GM12878 (cell line): ENCODE measurements around the gene CXorf65. TPM values are rescaled to one million over a fixed set of nuclear protein-coding genes. Genes with fewer than 3 reads are reported as not detected.

Source experiments
- ATAC-seq: fragments of 200-7000 bp; cut with Tn5 transposase; 3 replicates; pipeline ENCODE4 v1.9.1; 2020; ENCODE audit warnings: mild to moderate bottlenecking, moderate library complexity
- BruUV-seq: library from RNA; stranded (reverse); fragments of 400-500 nt; replicated peaks from 2 replicates; lab custom pipeline; 2021; lab: Mats Ljungman, UMichigan
- CTCF ChIA-PET: fragments of 300-600 bp; sonication (Branson Sonifier 250); formaldehyde crosslinking; extraction: SDS; loops from one replicate; lab custom pipeline; 2021; ENCODE audit warnings: inconsistent platforms; lab: Yijun Ruan, JAX
- POLR2A ChIA-PET: fragments of 350-600 bp; formaldehyde crosslinking; extraction: SDS; loops from one replicate; lab custom pipeline; 2021; ENCODE audit warnings: inconsistent platforms; lab: Charles Lee
- RAD21 ChIA-PET: fragments of 300-600 bp; sonication (Branson Sonifier 250); formaldehyde crosslinking; loops from one replicate; lab custom pipeline; 2023; ENCODE audit warnings: antibody characterized with exemption; ENCODE audit not compliant: unreplicated experiment; lab: Charles Lee
- SMC1A ChIA-PET: fragments of 300-600 bp; sonication (Branson Sonifier 250); formaldehyde crosslinking; loops from one replicate; lab custom pipeline; 2023; ENCODE audit not compliant: unreplicated experiment, uncharacterized antibody; lab: Charles Lee
- DNase-seq: peaks from one replicate; pipeline ENCODE4 v3.0.0-alpha.2; 2011; ENCODE audit warnings: low read depth, low spot score
- FAIRE-seq: peaks from 3 replicates; lab custom pipeline; 2011; peaks lifted over from hg19 to GRCh38; lab: Jason Lieb, UNC
- H2AFZ ChIP-seq: 2 replicates; pipeline ENCODE4 v1.6.0; 2011; ENCODE audit warnings: low read depth, low read length, control low read depth; ENCODE audit not compliant: control insufficient read depth
- H3K27ac ChIP-seq: 2 replicates; pipeline ENCODE4 v1.5.1; 2011; ENCODE audit warnings: control low read depth; ENCODE audit not compliant: control insufficient read depth, insufficient read depth
- H3K27me3 ChIP-seq, 2 experiments: replicated peaks in 1 of 2; 2 replicates each; pipeline versions ENCODE4 v1.6.0 to v1.6.1; 2011; ENCODE audit warnings: low read length in 1 of 2; ENCODE audit not compliant: control insufficient read depth in 2 of 2, insufficient read depth in 2 of 2
- H3K36me3 ChIP-seq, 2 experiments: 2 replicates each; pipeline ENCODE4 v1.5.1; 2011; ENCODE audit warnings: low read length in 1 of 2; ENCODE audit not compliant: control insufficient read depth in 2 of 2, insufficient read depth in 2 of 2
- H3K4me1 ChIP-seq: 2 replicates; pipeline ENCODE4 v1.6.1; 2011; ENCODE audit warnings: mild to moderate bottlenecking, low read length, moderate library complexity, mixed read lengths; ENCODE audit not compliant: control insufficient read depth, insufficient read depth
- H3K4me2 ChIP-seq: 2 replicates; pipeline ENCODE4 v1.6.0; 2011; ENCODE audit warnings: control low read depth; ENCODE audit not compliant: control insufficient read depth, insufficient read depth
- H3K4me3 ChIP-seq: fragments of 200-600 bp; sonication (generic); 2 replicates; pipeline ENCODE4 v1.5.1; 2016
- H3K79me2 ChIP-seq: 2 replicates; pipeline ENCODE4 v1.6.0; 2011; ENCODE audit warnings: low read length; ENCODE audit not compliant: control insufficient read depth, insufficient read depth
- H3K9ac ChIP-seq: 2 replicates; pipeline ENCODE4 v1.8.0; 2011; ENCODE audit warnings: low read length, control low read depth, mixed read lengths; ENCODE audit not compliant: control insufficient read depth, insufficient read depth
- H3K9me3 ChIP-seq: replicated peaks from 3 replicates; pipeline ENCODE4 v1.5.1; 2011; ENCODE audit warnings: mild to moderate bottlenecking, low read length; ENCODE audit not compliant: control insufficient read depth, insufficient read depth
- H4K20me1 ChIP-seq: 2 replicates; pipeline ENCODE4 v1.6.0; 2011; ENCODE audit not compliant: control insufficient read depth, insufficient read depth
- ATF3 ChIP-seq: IDR thresholded peaks from 2 replicates; pipeline ENCODE4 v1.6.1; 2011; ENCODE audit warnings: low read depth, mild to moderate bottlenecking, low read length, moderate library complexity, borderline replicate concordance; ENCODE audit errors: extremely low read depth
- BACH1 ChIP-seq: fragments of 450-650 bp; IDR thresholded peaks from 2 replicates; pipeline ENCODE4 v1.6.1; 2017; ENCODE audit warnings: mild to moderate bottlenecking, borderline replicate concordance
- BRCA1 ChIP-seq: IDR thresholded peaks from 2 replicates; pipeline ENCODE4 v1.6.1; 2011; ENCODE audit warnings: low read depth, low read length, improper control_type of control experiment
- DPF2 ChIP-seq: fragments of 450-650 bp; IDR thresholded peaks from 2 replicates; pipeline ENCODE4 v1.6.1; 2017; ENCODE audit warnings: mild to moderate bottlenecking
- EGR1 ChIP-seq, 2 experiments: IDR thresholded peaks; 1 replicate in 1 of 2; 2 replicates in 1 of 2; pipeline ENCODE4 v1.6.1; 2011 to 2012; ENCODE audit warnings: low read depth in 2 of 2, low read length in 2 of 2, borderline replicate concordance in 1 of 2, mild to moderate bottlenecking in 1 of 2, moderate library complexity in 1 of 2
- ESRRA ChIP-seq: IDR thresholded peaks from 2 replicates; pipeline ENCODE4 v1.6.1; 2012; ENCODE audit warnings: mild to moderate bottlenecking, low read length, improper control_type of control experiment
- IRF3 ChIP-seq: fragments of 450-650 bp; IDR thresholded peaks from 2 replicates; pipeline ENCODE4 v1.6.1; 2014; ENCODE audit warnings: mild to moderate bottlenecking
- JUNB ChIP-seq: IDR thresholded peaks from 2 replicates; pipeline ENCODE4 v1.6.1; 2016; ENCODE audit warnings: antibody characterized with exemption, mild to moderate bottlenecking
- JUND ChIP-seq: IDR thresholded peaks from 2 replicates; pipeline ENCODE4 v1.6.1; 2012; ENCODE audit warnings: low read depth, mild to moderate bottlenecking, low read length, improper control_type of control experiment, moderate library complexity
- MAX ChIP-seq: IDR thresholded peaks from 2 replicates; pipeline ENCODE4 v1.6.1; 2012; ENCODE audit warnings: low read depth, low read length, improper control_type of control experiment
- RCOR1 ChIP-seq: conservative IDR thresholded peaks from 2 replicates; pipeline ENCODE4 v1.6.1; 2012; ENCODE audit warnings: low read depth, low read length, improper control_type of control experiment
- SMAD1 ChIP-seq: fragments of 450-650 bp; IDR thresholded peaks from 2 replicates; pipeline ENCODE4 v1.6.1; 2018; ENCODE audit warnings: mild to moderate bottlenecking, low read depth; ENCODE audit not compliant: partially characterized antibody
- YBX1 ChIP-seq: fragments of 450-650 bp; IDR thresholded peaks from 2 replicates; pipeline ENCODE4 v1.6.1; 2016; ENCODE audit warnings: antibody characterized with exemption
- WGBS: methylation state at CpG from one replicate; pipeline ENCODE4 v1.1.6; 2016; ENCODE audit warnings: low lambda C conversion rate; ENCODE audit not compliant: insufficient replicate concordance, insufficient coverage; ENCODE audit errors: missing lambda C conversion rate; 5-methylcytosine and 5-hydroxymethylcytosine counted together
- in situ Hi-C: fragments of 300-500 bp; cut with MboI; formaldehyde crosslinking; loops from 9 replicates; pipeline ENCODE4 v1.14.3; 2018; ENCODE audit warnings: mixed read lengths
- intact Hi-C: fragments of 100-400 bp; cut with micrococcal nuclease; formaldehyde crosslinking; loops from one replicate; pipeline ENCODE4 v1.14.2; 2022; ENCODE audit not compliant: unreplicated experiment
- polyA plus RNA-seq, 11 experiments: library from polyadenylated mRNA; depleted of rRNA in 4 of 11; unstranded in 6 of 11; stranded (reverse) in 5 of 11; fragments of >200 nt; fragmentation: Nextera tagmentation in 4 of 11; fragmentation: Illumina TruSeq in 1 of 11; extraction: Ambion mirVana in 4 of 11; extraction: Trizol in 1 of 11; gene quantifications; 1 replicate in 1 of 11; 2 replicates in 10 of 11; pipeline versions ENCODE4 v1.2.1 to v1.2.3, GENCODE V29; 2011 to 2016; ENCODE audit warnings: inconsistent platforms in 2 of 11, missing spikeins in 2 of 11, low read depth in 1 of 11
- total RNA-seq, 4 experiments: library from RNA; depleted of rRNA in 3 of 4; stranded (reverse); fragments of >200 nt in 3 of 4; fragmentation: Illumina TruSeq in 1 of 4; extraction: Trizol in 1 of 4; gene quantifications; 2 replicates each; pipeline versions ENCODE4 v1.2.1 to v1.2.3, GENCODE V29; 2013 to 2021

CXorf65 gene
- total and polyA plus RNA-seq, 10 of the 15 experiments (the other 5 are each of a cell fraction or from before 2014, with no cell fraction given): 0.82 to 4.8 (median 2.3) TPM

GRCh38 chrX:71144651-71145050 is 38.1 kb upstream of the CXorf65 start, which contains the start of gene NLGN3:
NLGN3 (plus strand) TSS chrX:71144841; CDS start chrX:71147750, 2,909 bp downstream.
- ChIA-PET RAD21 (interaction anchor here (1.4 kb wide), 1 partner anchor 45 kb away, joined by 3 read pairs; no protein-coding TSS in a partner anchor), POLR2A (interaction anchor here (0.5 kb wide), 1 partner anchor 278 kb away, joined by 5 read pairs; no protein-coding TSS in a partner anchor), SMC1A (interaction anchor here (0.5 kb wide), 1 partner anchor 200 kb away, joined by 3 read pairs; no protein-coding TSS in a partner anchor), CTCF (no interaction called here)
- FAIRE-seq (no peak), DNase-seq (no peak), ATAC-seq (no peak)
- Histone ChIP-seq H3K4me2 (no peak within 1 kb of the TSS), H3K9ac (no peak within 1 kb of the TSS), H4K20me1 (no peaks in the 10 kb centered on the region), H3K9me3 (no peaks in the 10 kb centered on the region), H2AFZ (no peak within 1 kb of the TSS), H3K4me3 (no peak within 1 kb of the TSS), H3K27ac (no peak within 1 kb of the TSS), H3K79me2 (no peaks in the 10 kb centered on the region), H3K36me3 (no peaks in the 10 kb centered on the region; a peak in 1 of 4 replicates), H3K4me1 (no peaks in the 10 kb centered on the region; the same call in 1 of the 2 replicates), H3K27me3 (no peaks in the 10 kb centered on the region)
- no TSS peak for BruUV-seq
- no peak for TF ChIP-seq JUNB
- TF ChIP-seq SMAD1: no peak
- no peak for TF ChIP-seq MAX
- TF ChIP-seq JUND: no peak
- TF ChIP-seq BRCA1: no peak
- TF ChIP-seq RCOR1: no peak
- no peak for TF ChIP-seq YBX1
- in situ Hi-C loops (no loop called here), intact Hi-C loops (no loop called here)
- WGBS: 73% methylated on average over 20 of the region's 28 CpGs

GRCh38 chrX:71143508-71143907 is 37.0 kb upstream of the CXorf65 start:
- H3K36me3 ChIP-seq: no peaks in the 10 kb centered on the region; a peak in 1 of 4 replicates
- H3K79me2 ChIP-seq: no peaks in the 10 kb centered on the region
- no peak overlapping the region for H3K9ac ChIP-seq
- RAD21 ChIA-PET: no interaction called here
- CTCF ChIA-PET: no interaction called here
- H3K27me3 ChIP-seq: no peaks in the 10 kb centered on the region
- ATAC-seq: no peak
- in situ Hi-C loops: no loop called here
- intact Hi-C loops: no loop called here
- H3K4me3 ChIP-seq: no peak overlapping the region
- no peak overlapping the region for H2AFZ ChIP-seq
- SMC1A ChIA-PET: no interaction called here
- H4K20me1 ChIP-seq: no peaks in the 10 kb centered on the region
- H3K4me2 ChIP-seq: no peak overlapping the region
- POLR2A ChIA-PET: no interaction called here
- no peak overlapping the region for H3K27ac ChIP-seq
- BruUV-seq: no TSS peak
- no peaks in the 10 kb centered on the region for H3K9me3 ChIP-seq
- no peak for FAIRE-seq
- no peaks in the 10 kb centered on the region; the same call in 1 of the 2 replicates for H3K4me1 ChIP-seq
- no peak for DNase-seq
- WGBS: 67% methylated on average over 6 of the region's 6 CpGs
- TF ChIP-seq IRF3 (no peak), BACH1 (no peak), ATF3 (no peak), DPF2 (no peak), EGR1 (IDR thresholded peaks at IDR 0.05; ENCODE audit: borderline replicate concordance in 1 of 2, low read depth in 2 of 2, low read length in 2 of 2) (no peak), ESRRA (no peak)
